GM04504 (cell line): ENCODE results near the gene TCF3.

Source experiments
- DNase-seq: peaks from one replicate; pipeline ENCODE4 v3.0.0-alpha.2; 2012; ENCODE audit warnings: low read depth

TCF3 gene

DNA sequence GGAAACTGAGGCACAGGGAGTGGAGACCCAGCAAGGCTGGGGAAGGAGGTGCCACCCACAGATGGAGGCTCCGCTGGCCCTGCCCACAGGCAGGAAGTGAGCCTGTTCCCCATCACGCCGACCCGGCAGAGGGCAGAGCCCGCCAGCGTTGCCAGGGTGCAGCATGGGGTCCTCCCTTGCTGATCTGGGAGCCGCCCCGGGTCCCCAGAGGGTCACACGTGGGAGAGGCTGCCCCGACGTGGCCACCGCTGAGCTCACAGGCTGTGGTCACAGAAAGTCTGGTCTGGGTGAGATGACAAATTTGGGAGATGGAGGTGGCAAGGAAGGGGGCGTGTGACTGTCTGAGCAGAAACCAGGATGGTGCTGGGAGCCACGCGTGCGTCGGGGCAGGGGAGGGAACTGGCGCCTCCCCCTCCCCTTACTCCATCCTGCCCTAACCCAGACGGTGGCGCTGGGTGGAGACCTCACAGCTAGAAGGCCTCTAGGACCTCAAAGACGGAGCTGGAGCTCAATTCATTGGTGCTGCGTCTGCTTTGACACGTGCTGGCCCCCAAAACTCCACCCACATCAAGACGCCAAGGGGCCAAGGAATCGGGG, 92.0 kb downstream of the TCF3 start:
- no peak for DNase-seq
